HG02623 (cell line): ENCODE measurements around the gene CCHCR1.

ENCODE experiments used
- ATAC-seq: cut with Tn5 transposase; IDR thresholded peaks from one replicate; pipeline ENCODE4 v1.9.1; 2021; ENCODE audit warnings: moderate library complexity; ENCODE audit not compliant: unreplicated experiment

Gene CCHCR1

DNA sequence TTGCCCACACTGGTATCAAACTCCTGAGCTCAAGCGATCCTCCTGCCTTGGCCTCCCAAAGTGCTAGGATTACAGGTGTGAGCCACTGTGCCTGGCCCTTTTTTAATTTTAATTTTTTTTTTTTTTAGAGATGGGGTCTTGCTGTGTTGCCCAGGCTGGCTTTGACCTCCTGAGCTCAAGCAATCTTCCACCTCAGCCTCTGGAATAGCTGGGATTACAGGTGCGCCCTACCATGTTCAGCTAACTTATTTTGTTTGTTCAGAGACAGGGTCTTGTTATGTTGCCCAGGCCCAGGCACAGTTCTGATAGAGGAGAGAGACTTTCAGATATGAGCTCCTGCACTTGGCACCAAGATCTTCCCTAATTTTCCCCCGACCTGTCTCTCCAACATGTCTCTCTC, 26.9 kb downstream of the CCHCR1 start:
- ATAC-seq = no peak

GRCh38 chr6:31129130-31129529, 28.5 kb downstream of the CCHCR1 start:
- ATAC-seq = no peak

DNA sequence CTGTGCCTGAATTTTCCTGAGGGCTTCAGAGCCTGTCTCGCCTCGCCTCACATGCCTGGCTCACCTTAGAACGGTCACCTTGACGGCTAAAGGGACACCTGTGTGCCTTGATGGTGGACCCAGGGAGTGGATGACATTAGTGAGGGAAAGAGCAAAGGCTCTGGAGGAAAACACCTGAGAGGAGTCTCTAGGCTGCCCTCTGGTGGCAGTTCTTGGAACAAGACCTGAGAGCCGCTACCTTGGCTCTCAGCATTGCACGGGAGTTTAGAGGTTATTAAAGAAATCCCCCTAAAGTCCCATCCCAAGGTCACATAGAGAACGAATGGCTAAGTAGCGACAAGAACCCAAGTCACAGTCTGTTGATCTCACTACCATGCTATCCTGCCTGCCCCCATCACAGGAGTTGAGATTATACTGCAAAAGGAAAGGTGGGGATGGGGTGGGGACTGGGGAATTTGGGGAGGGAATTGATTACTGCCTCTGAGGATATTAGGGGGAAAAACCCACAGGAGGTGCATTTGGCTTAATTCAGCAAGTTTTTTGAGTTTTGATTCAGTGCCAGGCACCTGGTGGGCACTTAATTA, 29.4 kb downstream of the CCHCR1 start:
- no peak for ATAC-seq

- no peak for ATAC-seq
These were observed 31.0 kb downstream of the CCHCR1 start for GRCh38 chr6:31126396-31127175.

DNA sequence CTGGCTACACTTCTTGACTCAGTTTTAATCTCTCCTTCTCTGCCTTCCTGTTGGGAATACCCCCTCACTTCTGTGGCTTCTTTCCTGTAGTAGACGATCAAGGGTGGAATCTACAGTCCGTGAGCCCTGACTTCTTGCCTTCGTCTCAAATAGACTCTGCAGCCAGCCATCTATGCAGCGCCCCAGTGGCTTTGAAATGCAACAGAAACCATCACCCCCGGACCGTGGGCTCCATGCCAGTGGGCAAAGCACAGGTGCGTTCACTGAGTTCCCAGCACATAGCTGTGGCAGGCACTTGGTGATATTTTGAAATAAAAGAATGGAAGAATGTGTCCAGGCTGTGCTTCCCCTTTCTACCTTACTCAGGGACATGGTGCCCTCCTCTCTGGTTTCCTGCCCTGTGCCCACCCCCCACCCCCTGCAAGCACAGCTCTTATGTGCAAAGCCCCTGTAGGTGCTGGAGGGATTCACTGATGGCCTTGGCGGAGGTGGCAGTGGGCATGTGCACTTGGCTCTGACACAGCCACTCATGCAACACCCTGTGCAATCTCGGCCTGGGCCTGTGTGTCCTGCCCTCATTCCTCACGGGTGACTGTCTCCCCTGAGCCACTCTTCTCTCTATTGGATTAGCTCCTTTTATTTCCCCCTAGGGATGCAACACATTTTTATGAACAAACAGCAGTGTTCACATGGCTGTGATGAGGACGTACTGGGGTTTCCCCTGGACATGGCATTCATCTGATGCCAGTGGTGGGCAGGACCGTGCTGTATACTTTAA, 31.8 kb downstream of the CCHCR1 start:
- no peak for ATAC-seq

- no peak for ATAC-seq
These were observed 32.4 kb downstream of the CCHCR1 start for GRCh38 chr6:31125162-31125561.

DNA sequence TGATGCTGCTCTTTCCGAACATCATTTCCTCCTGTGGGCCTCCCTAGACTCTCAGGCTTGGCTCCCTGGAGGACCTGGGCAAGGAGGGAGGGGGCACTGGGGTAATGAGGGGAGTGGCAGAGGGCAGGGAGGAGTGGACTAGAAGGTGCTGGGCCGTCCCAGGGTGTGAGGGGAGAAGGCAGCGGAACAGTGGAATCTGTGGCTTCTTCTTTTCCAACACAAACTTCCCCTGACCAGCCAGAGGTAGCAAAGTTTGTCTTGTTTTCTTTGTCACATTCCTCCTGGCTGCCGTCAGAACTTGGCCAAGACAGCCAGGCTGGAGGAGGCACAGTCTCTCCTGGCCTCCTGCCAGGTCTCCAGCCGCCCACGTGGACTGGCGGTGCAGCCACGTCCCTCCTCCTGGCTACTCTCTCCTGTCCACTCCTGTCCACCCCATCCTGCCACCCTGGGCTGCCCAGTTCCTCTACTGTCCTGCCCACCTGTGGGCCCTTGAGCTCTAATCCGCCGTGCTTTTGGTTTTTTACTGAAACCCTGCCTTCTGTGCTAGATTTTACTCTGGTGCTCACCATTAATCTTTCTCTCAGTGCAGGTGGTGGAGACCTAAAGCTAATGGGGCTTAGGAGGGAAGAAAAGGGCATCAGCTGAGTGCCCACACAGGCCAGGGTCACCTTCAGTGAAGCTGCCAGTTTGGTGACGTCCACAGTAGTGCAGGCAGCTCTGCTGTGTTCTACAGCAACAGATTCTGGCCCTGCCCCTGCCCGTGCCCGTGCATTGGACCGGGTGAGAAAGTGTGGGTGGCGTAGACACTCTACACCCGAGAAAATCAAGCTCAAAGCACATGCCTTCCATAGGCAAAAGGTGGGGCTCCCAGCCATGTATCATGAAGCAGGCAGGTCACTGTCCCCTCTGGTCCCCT, 34.6 kb downstream of the CCHCR1 start:
- ATAC-seq = no peak

DNA sequence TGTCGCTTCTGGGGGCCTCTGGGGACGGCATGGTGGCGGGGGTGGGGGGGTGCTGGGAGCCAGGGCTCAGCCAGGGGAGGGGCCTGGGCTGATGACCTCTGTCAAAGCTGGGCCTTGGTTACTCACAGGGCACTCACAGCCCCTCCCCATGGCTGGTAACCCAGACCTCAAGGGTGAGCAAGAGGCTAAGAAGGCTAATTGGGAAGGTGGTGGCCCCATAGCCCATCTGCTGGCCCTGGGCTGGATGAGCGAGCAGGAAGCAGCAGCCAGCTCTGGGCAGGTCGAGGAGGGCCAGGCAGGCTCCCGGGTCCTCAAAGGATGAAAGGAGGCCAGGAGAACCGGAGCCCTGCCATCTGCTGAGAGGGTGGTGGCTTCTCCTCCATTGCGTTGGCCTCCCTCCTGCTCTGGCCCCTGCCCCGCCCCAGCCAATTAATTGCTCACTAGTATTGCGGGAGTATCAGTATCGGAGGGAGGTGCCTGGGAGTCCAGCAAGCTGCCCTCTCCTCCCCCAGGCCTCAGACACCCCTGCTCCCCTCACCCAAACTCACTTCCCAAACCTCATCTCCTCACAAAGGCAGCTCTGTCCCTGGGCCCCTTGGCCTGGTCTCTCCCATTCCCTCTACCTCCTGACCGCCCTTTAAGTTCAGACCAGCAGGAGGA, 36.3 kb downstream of the CCHCR1 start:
- no peak for ATAC-seq

- no peak for ATAC-seq
These were observed 37.3 kb downstream of the CCHCR1 start, which contains the start of gene CDSN for GRCh38 chr6:31120151-31120915. TSS of gene CDSN (minus strand) at chr6:31120446. CDS start at chr6:31120419, 27 bp downstream.

- ATAC-seq = no peak
These were observed 39.4 kb downstream of the CCHCR1 start for GRCh38 chr6:31118178-31118577.

GRCh38 chr6:31116661-31117385, 40.8 kb downstream of the CCHCR1 start:
- no peak for ATAC-seq

DNA sequence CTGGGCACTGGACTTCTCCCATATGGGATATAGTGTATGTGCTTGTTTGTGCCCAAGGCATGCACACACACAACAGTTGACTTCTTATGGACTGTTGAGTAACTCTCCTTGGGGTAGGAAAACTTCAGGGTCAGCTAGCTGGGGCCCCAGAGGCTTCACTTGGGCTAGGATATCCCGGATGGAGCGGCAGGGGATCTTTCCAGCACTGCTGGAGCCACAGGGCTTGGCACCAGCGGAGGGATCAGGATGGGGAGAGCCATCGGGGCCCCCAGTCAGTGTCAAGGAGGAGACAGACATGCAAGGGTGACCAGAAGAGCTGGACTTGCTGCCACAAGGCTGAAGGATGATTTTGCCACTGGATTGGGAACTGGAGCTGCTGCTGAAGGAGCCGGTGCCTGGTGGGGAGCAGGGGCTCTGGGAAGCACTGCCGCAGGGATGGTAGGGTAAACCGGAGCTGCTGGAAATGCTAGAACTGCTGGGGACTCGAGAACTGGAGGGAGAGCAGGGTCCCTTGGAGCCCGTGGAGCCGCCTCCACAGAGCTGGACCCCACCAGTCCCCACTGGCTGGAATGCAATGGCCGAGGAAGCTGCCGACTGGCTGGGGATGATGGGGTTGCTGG, 41.6 kb downstream of the CCHCR1 start:
- no peak for ATAC-seq

- ATAC-seq = no peak
These were observed 42.4 kb downstream of the CCHCR1 start for GRCh38 chr6:31114970-31115849.

GRCh38 chr6:31114541-31114878, 43.1 kb downstream of the CCHCR1 start, which contains the start of gene PSORS1C1:
TSS of gene PSORS1C1 (plus strand) at chr6:31114800. CDS start at chr6:31129633, 14,833 bp downstream.
- ATAC-seq = no peak

- no peak for ATAC-seq
These were observed 43.6 kb downstream of the CCHCR1 start for GRCh38 chr6:31113861-31114540.

DNA sequence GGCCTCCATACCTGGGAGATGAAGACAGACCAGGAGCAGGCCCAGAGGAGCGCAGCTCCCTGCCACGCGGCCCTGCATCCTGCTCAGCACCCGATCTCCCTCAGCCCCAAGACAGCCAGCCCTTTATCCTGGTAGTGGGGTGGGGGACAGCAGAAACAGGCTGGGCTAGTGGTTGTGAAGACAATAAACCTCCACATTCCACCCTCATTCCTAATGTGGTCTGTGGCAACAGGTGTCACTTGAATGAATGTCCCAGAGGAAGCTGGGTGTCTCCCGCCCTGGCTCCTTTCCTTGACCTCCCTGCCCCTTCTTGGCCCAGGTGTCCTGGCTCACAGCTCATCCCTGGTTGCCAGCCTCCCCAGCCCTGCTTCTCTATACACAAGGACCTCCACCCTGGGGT, 45.1 kb downstream of the CCHCR1 start, which contains the start of gene C6orf15:
Gene C6orf15 (minus strand): TSS at position 98 of the 400 bp plus-strand sequence. CDS start 20 bp downstream, at position 78.
- ATAC-seq = no peak

DNA sequence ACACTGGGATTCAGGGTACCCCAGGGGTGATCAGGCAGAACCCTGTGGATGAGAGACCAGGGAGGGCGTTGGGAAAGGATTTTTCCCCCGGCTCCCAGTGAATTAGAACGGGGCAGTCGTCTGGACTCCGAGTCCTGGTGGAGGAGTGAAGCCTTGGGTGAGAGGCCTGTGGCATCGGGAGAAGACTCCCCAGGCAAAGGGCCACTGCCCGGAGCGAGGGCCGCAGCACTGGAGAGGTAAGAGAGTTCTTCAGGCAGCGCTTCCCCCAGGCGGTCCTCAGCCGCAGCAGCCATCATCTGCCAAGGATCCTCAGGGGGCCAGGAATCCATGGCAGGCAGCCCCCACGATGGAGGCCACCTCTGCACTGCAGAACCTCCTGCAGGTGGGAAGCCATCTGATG, 45.9 kb downstream of the CCHCR1 start:
- no peak for ATAC-seq
